Heart left ventricle (tissue), 16 donors: ENCODE measurements around the gene SOX6. TPM values are rescaled to one million over a fixed set of nuclear protein-coding genes. Genes with fewer than 3 reads are reported as not detected.

Source experiments
- ATAC-seq, 4 donors: fragments of 200-7000 bp; cut with Tn5 transposase; one replicate each; pipeline ENCODE4 v1.9.1; 2020 to 2022; ENCODE audit warnings: moderate library complexity in 4 of 4, mild to moderate bottlenecking in 3 of 4, moderate number of reproducible peaks in 1 of 4
- DNase-seq, 5 donors: peaks; one replicate each; pipeline ENCODE4 v3.0.0-alpha.2; 2020
- H3K27ac ChIP-seq, 12 donors: fragments of 200-600 bp; sonication (generic) in 4 of 12; one replicate each; pipeline versions ENCODE4 v1.5.0 to v1.8.0; 2016 to 2022; ENCODE audit warnings: mild to moderate bottlenecking in 2 of 12
- H3K27me3 ChIP-seq, 9 donors: fragments of 200-600 bp; sonication (generic) in 2 of 9; one replicate each; pipeline versions ENCODE4 v1.5.1 to v1.8.0; 2016 to 2022; ENCODE audit warnings: mild to moderate bottlenecking in 3 of 9
- H3K36me3 ChIP-seq, 9 donors: fragments of 200-600 bp; sonication (generic) in 2 of 9; one replicate each; pipeline versions ENCODE4 v1.5.0 to v1.8.0; 2018 to 2022; ENCODE audit warnings: mild to moderate bottlenecking in 2 of 9
- H3K4me1 ChIP-seq, 12 donors: fragments of 200-600 bp; sonication (generic) in 4 of 12; one replicate each; pipeline versions ENCODE4 v1.5.0 to v1.8.0; 2016 to 2022; ENCODE audit warnings: mild to moderate bottlenecking in 3 of 12
- H3K4me3 ChIP-seq, 12 donors: fragments of 200-600 bp; sonication (generic) in 4 of 12; one replicate each; pipeline versions ENCODE4 v1.5.0 to v1.8.0; 2017 to 2022; ENCODE audit warnings: mild to moderate bottlenecking in 9 of 12, moderate library complexity in 4 of 12
- H3K9me3 ChIP-seq, 12 donors: fragments of 200-600 bp; sonication (generic) in 4 of 12; one replicate each; pipeline versions ENCODE4 v1.5.0 to v1.8.0; 2016 to 2022; ENCODE audit warnings: mild to moderate bottlenecking in 1 of 12
- CTCF ChIP-seq, 12 donors: fragments of 200-600 bp; sonication (generic) in 4 of 12; IDR thresholded peaks; one replicate each; pipeline versions ENCODE4 v1.5.0 to v1.8.0; 2018 to 2022; ENCODE audit warnings: antibody characterized with exemption in 12 of 12, mild to moderate bottlenecking in 5 of 12
- POLR2A ChIP-seq, 2 donors: fragments of 450-650 bp; IDR thresholded peaks; one replicate each; pipeline ENCODE4 v1.6.1; 2017; ENCODE audit warnings: antibody characterized with exemption in 2 of 2, mild to moderate bottlenecking in 2 of 2, moderate library complexity in 2 of 2
- WGBS, 4 donors: extraction: QIAGEN DNeasy Blood & Tissue Kit in 2 of 4; methylation state at CpG; one replicate each; pipeline versions ENCODE4 v1.1.5 to v1.1.7; 2013 to 2018; 5-methylcytosine and 5-hydroxymethylcytosine counted together
- intact Hi-C, 10 donors: fragments of 100-400 bp; cut with DNase I; formaldehyde crosslinking; loops; one replicate each; pipeline versions ENCODE4 v1.11.1 to v1.14.2; 2022
- polyA plus RNA-seq, 2 donors: library from polyadenylated mRNA; stranded (reverse); fragments of 200-250 nt; gene quantifications; one replicate each; pipeline ENCODE4 v1.2.3, GENCODE V29; 2013
- total RNA-seq, 9 donors: library from RNA; depleted of rRNA in 2 of 9; stranded (reverse); fragments of >200 nt in 2 of 9; fragmentation: NEBNext Ultra II Directional in 3 of 9; extraction: Animal tissue kit (Norgen Biotek cat#: 25700) in 3 of 9; gene quantifications; one replicate each; pipeline versions ENCODE4 v1.1.0 to v1.2.4, GENCODE V29; 2016 to 2023
- donor health status: ischemic (EF 13 %, LVEDD 7.1; RV severe dilation, severe dysfunction).
- donor health status: healthy with polysubstance abuse.
- donor health status: DM: no; HTN: yes; CAD: no.
- donor health status: DM: no; HTN: no; CAD: no.
- donor health status: ischemic (EF 25% LVEDD 6.9; RV normal size, moderate dysfunction).
- donor health status: ischemic (EF 25% LVEDD 5.7; RV mildly dilated, moderate dysfunction).
- donor health status: healthy.
- donor health status: DM: yes; HTN: yes; CAD: no.
- donor health status: ischemic (EF 35%, LVEDD 5.7; RV mildly dilated, moderate dysfunction).
- donor health status: nonischemic (EF 11% LVEDD 7.7; RV severe dilation, severe dysfunction).
- donor health status: DM: yes; HTN: yes; CAD: no.
- donor health status: PGD.
- donor health status: ischemic (EF 29% LVEDD 5.4; RV normal size, mild dysfunction).
- donor health status: nonischemic (EF 23%, LVEDD 6.1; RV moderate dilation, normal function).

The SOX6 gene
- total and polyA plus RNA-seq, 11 donors = 1.5 to 39.6 (median 15.6) TPM

- DNase-seq (no peak), ATAC-seq (no peak)
- H3K27ac ChIP-seq = no peak overlapping the region
- TF ChIP-seq POLR2A (IDR thresholded peaks at IDR 0.05) (no peak), CTCF (IDR thresholded peaks at IDR 0.05) (no peak)
- intact Hi-C loops = no loop called here
- H3K9me3 ChIP-seq = no peaks in the 10 kb centered on the region
- H3K4me3 ChIP-seq = no peak overlapping the region
- H3K36me3 ChIP-seq = no peaks in the 10 kb centered on the region
- H3K27me3 ChIP-seq = no peaks in the 10 kb centered on the region
- WGBS, 4 donors = 90 to 96% (median 93%) methylated on average over 2 of the region's 2 CpGs
- no peaks in the 10 kb centered on the region for H3K4me1 ChIP-seq
These were observed 35.2 kb downstream of the SOX6 start for GRCh38 chr11:16321148-16321547.

- Histone ChIP-seq H3K9me3 (no peaks in the 10 kb centered on the region), H3K27me3 (no peaks in the 10 kb centered on the region), H3K36me3 (no peaks in the 10 kb centered on the region), H3K27ac (no peak overlapping the region), H3K4me3 (no peak overlapping the region), H3K4me1 (no peaks in the 10 kb centered on the region)
- no peak for TF ChIP-seq POLR2A (IDR thresholded peaks at IDR 0.05)
- TF ChIP-seq CTCF (IDR thresholded peaks at IDR 0.05) = no peak
- ATAC-seq (no peak), DNase-seq (no peak)
- 90 to 93% (median 91%) methylated on average over 9 of the region's 9 CpGs for WGBS, 4 donors
- intact Hi-C loops = no loop called here
These were observed 38.0 kb downstream of the SOX6 start for GRCh38 chr11:16318320-16318719.

GRCh38 chr11:16317712-16318111 is 38.6 kb downstream of the SOX6 start:
- Histone ChIP-seq H3K36me3 (no peaks in the 10 kb centered on the region), H3K9me3 (no peaks in the 10 kb centered on the region), H3K4me1 (no peaks in the 10 kb centered on the region), H3K4me3 (no peak overlapping the region), H3K27me3 (no peaks in the 10 kb centered on the region), H3K27ac (no peak overlapping the region)
- DNase-seq (no peak), ATAC-seq (no peak)
- intact Hi-C loops = no loop called here
- 79 to 94% (median 86%) methylated on average over 1 of the region's 1 CpG for WGBS, 4 donors
- no peak for TF ChIP-seq CTCF (IDR thresholded peaks at IDR 0.05)
- no peak for TF ChIP-seq POLR2A (IDR thresholded peaks at IDR 0.05)

- DNase-seq = no peak
- Histone ChIP-seq H3K36me3 (no peaks in the 10 kb centered on the region), H3K4me3 (no peak overlapping the region), H3K27me3 (no peaks in the 10 kb centered on the region), H3K4me1 (peaks cover 0 to 18% (median 0%) of the 10 kb centered on the region in 12 donors), H3K27ac (no peak overlapping the region), H3K9me3 (no peaks in the 10 kb centered on the region)
- no peak for TF ChIP-seq CTCF (IDR thresholded peaks at IDR 0.05)
- WGBS, 4 donors = 46 to 59% (median 56%) methylated on average over 1 of the region's 1 CpG
- no peak for ATAC-seq
- intact Hi-C loops = no loop called here
These were observed 42.5 kb downstream of the SOX6 start for GRCh38 chr11:16313846-16314245.
